ENCODE data around the gene WDR5. TPM values are rescaled to one million over a fixed set of nuclear protein-coding genes. Genes with fewer than 3 reads are reported as not detected.

Gene WDR5
- total RNA-seq, 1 donor from 2014 or later: 28.7 TPM

- no peak for DNase-seq (ENCODE audit: low spot score)
Observed at GRCh38 chr9:134131471-134132207, 4.2 kb upstream of the WDR5 start.

GRCh38 chr9:134132208-134132870 is 3.5 kb upstream of the WDR5 start:
- no peak for DNase-seq (ENCODE audit: low spot score)

GRCh38 chr9:134134949-134135342 is 936 bp upstream of the WDR5 start:
- DNase-seq (ENCODE audit: low spot score): no peak

GRCh38 chr9:134136118-134136995 is 475 bp downstream of the WDR5 start:
- DNase-seq (ENCODE audit: low spot score): no peak

- DNase-seq (ENCODE audit: low spot score): no peak
Observed at GRCh38 chr9:134136996-134137299, 1.1 kb downstream of the WDR5 start.

- no peak for DNase-seq (ENCODE audit: low spot score)
Observed at GRCh38 chr9:134138292-134138691, 2.4 kb downstream of the WDR5 start.

GRCh38 chr9:134139081-134139480 is 3.2 kb downstream of the WDR5 start:
- no peak for DNase-seq (ENCODE audit: low spot score)

GRCh38 chr9:134141906-134142305 is 6.0 kb downstream of the WDR5 start:
- no peak for DNase-seq (ENCODE audit: low spot score)

GRCh38 chr9:134144801-134145200 is 8.9 kb downstream of the WDR5 start:
- no peak for DNase-seq (ENCODE audit: low spot score)

GRCh38 chr9:134145262-134145661 is 9.4 kb downstream of the WDR5 start:
- DNase-seq (ENCODE audit: low spot score): no peak

- no peak for DNase-seq (ENCODE audit: low spot score)
Observed at GRCh38 chr9:134146774-134147493, 11.1 kb downstream of the WDR5 start.

GRCh38 chr9:134149380-134149779 is 13.5 kb downstream of the WDR5 start:
- no peak for DNase-seq (ENCODE audit: low spot score)

GRCh38 chr9:134150557-134151214 is 14.8 kb downstream of the WDR5 start:
- DNase-seq (ENCODE audit: low spot score): no peak

- DNase-seq (ENCODE audit: low spot score): no peak
Observed at GRCh38 chr9:134152022-134152448, 16.2 kb downstream of the WDR5 start.

- no peak for DNase-seq (ENCODE audit: low spot score)
Observed at GRCh38 chr9:134152488-134152887, 16.6 kb downstream of the WDR5 start.

GRCh38 chr9:134153450-134153849 is 17.6 kb downstream of the WDR5 start:
- DNase-seq (ENCODE audit: low spot score): no peak

GRCh38 chr9:134154262-134154701 is 18.4 kb downstream of the WDR5 start:
- DNase-seq (ENCODE audit: low spot score): no peak

- DNase-seq (ENCODE audit: low spot score): no peak
Observed at GRCh38 chr9:134155812-134156377, 20.0 kb downstream of the WDR5 start.

GRCh38 chr9:134156564-134157377 is 20.9 kb downstream of the WDR5 start:
- DNase-seq (ENCODE audit: low spot score): no peak

Measured in mesenteric fat pad (tissue), 1 donor.